AG09309 (cell line): Measurements from ENCODE around the gene TOX2.

ENCODE experiments used
- DNase-seq: peaks from one replicate; pipeline ENCODE4 v3.0.0-alpha.2; 2010; ENCODE audit warnings: low read depth
- H3K4me3 ChIP-seq: 2 replicates; pipeline ENCODE4 v1.5.1; 2011; ENCODE audit warnings: mild to moderate bottlenecking, low read depth, low read length, moderate library complexity; ENCODE audit not compliant: control insufficient read depth
- TF ChIP-seq, protein P1 (sequence below): IDR thresholded peaks from 2 replicates; pipeline ENCODE4 v1.5.1; 2011; ENCODE audit warnings: mild to moderate bottlenecking, low read depth, low read length, inconsistent platforms; ENCODE audit not compliant: insufficient read depth, control insufficient read depth; ENCODE audit errors: missing control alignments

The TOX2 gene

DNA sequence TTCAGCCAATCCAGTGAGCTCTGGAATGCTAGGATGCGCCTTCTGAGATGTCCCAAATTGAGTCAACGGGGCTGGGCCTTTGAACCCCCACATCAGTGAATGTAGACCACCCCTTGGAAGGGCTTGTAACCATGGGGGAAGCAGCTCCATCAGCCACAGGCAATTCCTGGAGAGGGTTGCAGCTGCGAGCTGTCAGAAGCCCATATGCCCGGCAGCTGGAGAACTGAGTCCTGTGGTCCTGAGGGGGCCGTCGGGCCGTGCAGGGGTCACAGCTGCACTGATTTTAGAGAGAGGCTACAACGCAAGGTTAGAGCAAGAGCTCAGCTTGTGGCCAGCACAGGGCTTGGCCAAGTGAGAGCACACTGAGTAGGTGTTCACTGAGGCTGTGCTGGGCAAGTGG is 121.3 kb downstream of the TOX2 start:
- TF ChIP-seq, protein P1, sequence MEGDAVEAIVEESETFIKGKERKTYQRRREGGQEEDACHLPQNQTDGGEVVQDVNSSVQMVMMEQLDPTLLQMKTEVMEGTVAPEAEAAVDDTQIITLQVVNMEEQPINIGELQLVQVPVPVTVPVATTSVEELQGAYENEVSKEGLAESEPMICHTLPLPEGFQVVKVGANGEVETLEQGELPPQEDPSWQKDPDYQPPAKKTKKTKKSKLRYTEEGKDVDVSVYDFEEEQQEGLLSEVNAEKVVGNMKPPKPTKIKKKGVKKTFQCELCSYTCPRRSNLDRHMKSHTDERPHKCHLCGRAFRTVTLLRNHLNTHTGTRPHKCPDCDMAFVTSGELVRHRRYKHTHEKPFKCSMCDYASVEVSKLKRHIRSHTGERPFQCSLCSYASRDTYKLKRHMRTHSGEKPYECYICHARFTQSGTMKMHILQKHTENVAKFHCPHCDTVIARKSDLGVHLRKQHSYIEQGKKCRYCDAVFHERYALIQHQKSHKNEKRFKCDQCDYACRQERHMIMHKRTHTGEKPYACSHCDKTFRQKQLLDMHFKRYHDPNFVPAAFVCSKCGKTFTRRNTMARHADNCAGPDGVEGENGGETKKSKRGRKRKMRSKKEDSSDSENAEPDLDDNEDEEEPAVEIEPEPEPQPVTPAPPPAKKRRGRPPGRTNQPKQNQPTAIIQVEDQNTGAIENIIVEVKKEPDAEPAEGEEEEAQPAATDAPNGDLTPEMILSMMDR, result no peak
- no peak overlapping the region for H3K4me3 ChIP-seq
- no peak for DNase-seq

- DNase-seq, result no peak
- TF ChIP-seq, protein P1, result no peak
- H3K4me3 ChIP-seq, result no peak overlapping the region
Measured at GRCh38 chr20:44036441-44036840, 121.8 kb downstream of the TOX2 start.

- no peak for DNase-seq
- TF ChIP-seq, protein P1, result no peak
- no peak overlapping the region for H3K4me3 ChIP-seq
Measured at GRCh38 chr20:44038681-44039123, 124.0 kb downstream of the TOX2 start.

DNA sequence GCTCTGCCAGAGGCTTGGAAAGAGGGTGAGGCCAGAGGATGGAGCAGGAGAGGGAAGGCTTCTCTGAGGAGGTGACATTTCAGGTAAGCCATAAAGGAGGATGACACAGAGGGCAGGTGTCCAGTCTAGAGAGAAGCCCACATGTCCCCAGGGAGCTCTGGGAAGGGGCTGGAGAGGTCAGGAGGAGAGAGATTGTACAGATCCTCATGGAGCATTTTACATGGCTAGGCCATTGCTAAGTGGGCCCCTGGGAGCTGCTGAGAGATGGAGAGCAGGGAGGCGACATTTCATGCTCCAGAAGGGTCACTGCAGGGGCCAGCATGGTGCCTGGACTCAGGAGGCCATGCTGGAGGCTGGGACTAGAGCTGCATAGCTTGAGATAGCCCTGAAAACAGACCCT is 124.5 kb downstream of the TOX2 start:
- no peak overlapping the region for H3K4me3 ChIP-seq
- TF ChIP-seq, protein P1, result no peak
- DNase-seq, result no peak

- TF ChIP-seq, protein P1, result no peak
- no peak for DNase-seq
- no peak overlapping the region for H3K4me3 ChIP-seq
Measured at GRCh38 chr20:44039741-44040140, 125.1 kb downstream of the TOX2 start.

DNA sequence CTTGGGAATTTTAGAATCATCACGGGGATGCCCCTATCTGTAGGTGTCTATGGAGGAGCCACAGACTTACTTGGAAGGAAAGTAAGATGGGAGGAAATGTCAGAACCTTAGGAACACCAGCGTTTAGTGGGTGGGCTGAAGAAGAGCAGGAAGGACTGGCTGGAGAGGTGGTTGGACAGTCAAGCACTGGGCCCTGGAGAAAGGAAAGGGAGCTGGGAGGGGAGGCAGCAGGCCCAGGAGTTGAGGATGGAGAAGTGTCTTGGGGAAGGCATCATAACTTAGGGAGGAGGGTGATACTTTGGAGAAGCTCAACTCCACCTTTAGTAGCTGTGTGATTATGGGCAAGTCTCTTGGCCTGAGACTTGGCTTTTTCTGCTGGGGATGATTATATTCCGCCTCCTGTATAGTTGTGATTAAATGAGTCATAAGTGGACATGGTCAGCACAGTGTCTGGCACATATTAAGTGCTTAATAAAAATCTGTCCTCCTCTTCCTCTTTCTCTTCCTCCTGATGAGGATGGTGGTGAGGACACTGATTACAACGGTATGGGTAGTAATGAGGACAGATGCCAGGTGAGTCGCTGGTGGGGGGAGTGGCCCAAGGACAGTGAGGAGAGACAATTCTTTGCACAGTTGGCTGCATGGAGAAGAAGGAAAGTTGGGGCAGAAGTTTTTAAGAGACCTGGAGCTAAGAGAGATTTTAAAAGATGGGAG is 125.7 kb downstream of the TOX2 start:
- no peak overlapping the region for H3K4me3 ChIP-seq
- no peak for DNase-seq
- TF ChIP-seq, protein P1, result no peak
